ENCODE measurements around the gene ZNF358. TPM values are rescaled to one million over a fixed set of nuclear protein-coding genes. Genes with fewer than 3 reads are reported as not detected.

Gene ZNF358
- total RNA-seq, 4 donors from 2014 or later = 31.9 to 49.8 (median 36.6) TPM

DNA sequence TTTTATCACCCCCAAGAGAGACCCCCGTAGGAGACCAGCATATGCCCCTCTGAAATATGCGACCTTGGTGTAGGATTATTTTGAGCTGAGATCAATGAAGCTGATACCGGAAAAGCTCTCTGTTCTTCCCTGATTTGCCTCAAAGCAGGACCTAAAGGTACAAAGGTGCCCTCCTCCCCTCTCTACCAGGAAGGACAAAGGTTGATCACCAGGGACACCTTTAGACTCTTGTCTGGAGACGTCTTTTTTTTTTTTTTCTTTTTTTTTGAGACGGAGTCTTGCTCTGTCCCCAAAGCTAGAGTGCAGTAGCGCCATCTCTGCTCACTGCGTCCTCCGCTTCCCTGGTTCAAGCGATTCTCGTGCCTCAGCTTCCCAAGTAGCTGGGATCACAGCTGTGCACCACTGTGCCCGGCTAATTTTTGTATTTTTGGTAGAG, 26.3 kb upstream of the ZNF358 start:
- TF ChIP-seq, protein P1, sequence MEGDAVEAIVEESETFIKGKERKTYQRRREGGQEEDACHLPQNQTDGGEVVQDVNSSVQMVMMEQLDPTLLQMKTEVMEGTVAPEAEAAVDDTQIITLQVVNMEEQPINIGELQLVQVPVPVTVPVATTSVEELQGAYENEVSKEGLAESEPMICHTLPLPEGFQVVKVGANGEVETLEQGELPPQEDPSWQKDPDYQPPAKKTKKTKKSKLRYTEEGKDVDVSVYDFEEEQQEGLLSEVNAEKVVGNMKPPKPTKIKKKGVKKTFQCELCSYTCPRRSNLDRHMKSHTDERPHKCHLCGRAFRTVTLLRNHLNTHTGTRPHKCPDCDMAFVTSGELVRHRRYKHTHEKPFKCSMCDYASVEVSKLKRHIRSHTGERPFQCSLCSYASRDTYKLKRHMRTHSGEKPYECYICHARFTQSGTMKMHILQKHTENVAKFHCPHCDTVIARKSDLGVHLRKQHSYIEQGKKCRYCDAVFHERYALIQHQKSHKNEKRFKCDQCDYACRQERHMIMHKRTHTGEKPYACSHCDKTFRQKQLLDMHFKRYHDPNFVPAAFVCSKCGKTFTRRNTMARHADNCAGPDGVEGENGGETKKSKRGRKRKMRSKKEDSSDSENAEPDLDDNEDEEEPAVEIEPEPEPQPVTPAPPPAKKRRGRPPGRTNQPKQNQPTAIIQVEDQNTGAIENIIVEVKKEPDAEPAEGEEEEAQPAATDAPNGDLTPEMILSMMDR (IDR thresholded peaks at IDR 0.05) = no peak
- ATAC-seq (ENCODE audit: low FRiP score) = no peak
- DNase-seq (ENCODE audit: low spot score) = no peak

DNA sequence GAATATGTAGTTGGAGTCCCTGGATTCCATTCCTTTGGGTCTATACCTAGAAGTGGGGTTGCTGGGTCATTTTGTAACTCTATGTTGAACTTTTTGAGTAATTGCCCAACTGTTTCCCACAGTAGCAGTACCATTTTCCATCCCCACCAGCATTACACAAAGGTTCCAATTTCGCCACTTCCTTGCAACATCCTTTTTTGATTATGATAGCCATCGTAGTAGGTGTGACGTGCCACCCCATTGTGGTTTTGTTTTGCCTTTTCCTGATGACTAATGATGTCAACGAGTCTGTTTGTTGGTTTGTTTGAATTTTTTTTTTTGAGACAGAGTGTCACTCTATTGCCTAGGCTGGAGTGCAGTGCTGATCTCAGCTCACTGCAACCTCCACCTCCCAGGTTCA, 23.8 kb upstream of the ZNF358 start:
- ATAC-seq (ENCODE audit: low FRiP score) = no peak
- TF ChIP-seq, protein P1 (IDR thresholded peaks at IDR 0.05) = no peak

DNA sequence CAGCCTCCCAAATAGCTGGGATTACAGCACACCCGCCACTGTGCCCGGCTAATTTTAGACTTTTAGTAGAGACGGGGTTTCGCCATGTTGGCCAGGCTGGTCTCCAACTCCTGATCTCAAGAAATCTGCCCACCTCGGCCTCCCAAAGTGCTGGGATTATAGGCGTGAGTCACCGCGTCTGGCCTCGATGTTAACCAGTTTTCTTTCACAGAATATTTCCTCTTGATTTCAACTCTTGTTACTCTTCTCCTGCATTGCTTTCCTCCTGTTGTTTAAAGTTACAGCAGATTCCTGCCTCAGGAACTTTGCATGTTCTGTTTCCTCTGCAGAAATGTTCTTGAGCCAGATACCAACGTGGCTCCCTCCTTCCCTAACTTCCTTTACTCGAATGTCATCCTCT, 23.3 kb upstream of the ZNF358 start:
- no peak for DNase-seq (ENCODE audit: low spot score)
- no peak for ATAC-seq (ENCODE audit: low FRiP score)
- TF ChIP-seq, protein P1 (IDR thresholded peaks at IDR 0.05) = no peak

More for the DNA sequence above, 23.8 kb upstream of the ZNF358 start:
- no peak for DNase-seq (ENCODE audit: low spot score)

DNA sequence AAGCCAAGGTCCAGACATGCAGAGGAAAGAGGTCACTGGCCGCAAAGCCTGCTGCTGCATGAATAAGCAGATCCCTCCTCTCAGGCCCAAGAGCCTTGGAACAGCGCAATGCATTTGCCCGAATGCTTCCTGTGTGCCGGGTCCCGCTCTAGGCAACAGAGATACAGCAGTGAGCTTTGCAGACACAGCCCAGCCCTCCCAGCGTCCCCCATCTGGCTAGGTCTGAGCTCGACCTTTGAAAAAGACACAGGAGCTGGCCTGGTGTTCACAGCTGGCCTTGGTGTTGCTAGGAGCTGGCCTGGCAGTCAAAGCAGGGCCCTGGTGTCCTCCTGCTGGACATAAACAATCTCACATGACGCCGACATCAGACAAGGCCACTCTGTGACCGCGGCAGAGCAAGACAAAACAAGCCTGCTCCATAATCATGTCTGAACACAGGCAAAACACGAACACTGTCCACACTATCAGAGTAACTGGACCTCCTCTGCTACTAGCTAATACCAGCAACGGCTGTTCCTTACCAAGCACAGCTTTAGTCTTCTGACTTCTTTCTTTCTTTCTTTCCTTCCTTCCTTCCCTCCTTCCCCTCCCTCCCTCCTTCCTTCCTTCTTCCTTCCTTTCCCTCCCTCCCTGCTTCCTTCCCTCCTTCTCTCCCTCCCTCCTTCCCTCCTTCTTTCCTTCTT, 21.3 kb upstream of the ZNF358 start:
- DNase-seq (ENCODE audit: low spot score) (no peak), ATAC-seq (ENCODE audit: low FRiP score) (no peak)
- TF ChIP-seq, protein P1 (IDR thresholded peaks at IDR 0.05) = no peak

DNA sequence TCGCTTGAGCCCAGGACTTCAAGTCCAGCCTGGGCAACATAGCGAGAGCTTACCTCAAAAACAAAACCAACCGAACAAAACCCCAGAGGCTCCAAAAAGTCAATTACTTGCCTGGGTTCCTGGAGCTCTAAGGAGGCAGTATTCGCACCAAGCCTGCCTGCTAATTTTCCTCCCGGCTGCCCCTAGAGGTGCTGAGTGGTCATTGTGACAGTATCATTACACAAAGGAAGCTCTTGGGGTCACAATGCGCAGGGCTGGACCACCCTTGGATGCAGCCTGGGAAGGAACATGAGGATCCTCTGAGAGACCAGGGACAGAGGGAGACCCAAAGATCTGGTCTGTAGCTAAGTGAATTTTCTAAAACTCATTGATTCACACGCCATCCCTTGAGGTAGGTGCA, 18.6 kb upstream of the ZNF358 start:
- ATAC-seq (ENCODE audit: low FRiP score) = no peak
- no peak for DNase-seq (ENCODE audit: low spot score)
- TF ChIP-seq, protein P1 (IDR thresholded peaks at IDR 0.05) = no peak

DNA sequence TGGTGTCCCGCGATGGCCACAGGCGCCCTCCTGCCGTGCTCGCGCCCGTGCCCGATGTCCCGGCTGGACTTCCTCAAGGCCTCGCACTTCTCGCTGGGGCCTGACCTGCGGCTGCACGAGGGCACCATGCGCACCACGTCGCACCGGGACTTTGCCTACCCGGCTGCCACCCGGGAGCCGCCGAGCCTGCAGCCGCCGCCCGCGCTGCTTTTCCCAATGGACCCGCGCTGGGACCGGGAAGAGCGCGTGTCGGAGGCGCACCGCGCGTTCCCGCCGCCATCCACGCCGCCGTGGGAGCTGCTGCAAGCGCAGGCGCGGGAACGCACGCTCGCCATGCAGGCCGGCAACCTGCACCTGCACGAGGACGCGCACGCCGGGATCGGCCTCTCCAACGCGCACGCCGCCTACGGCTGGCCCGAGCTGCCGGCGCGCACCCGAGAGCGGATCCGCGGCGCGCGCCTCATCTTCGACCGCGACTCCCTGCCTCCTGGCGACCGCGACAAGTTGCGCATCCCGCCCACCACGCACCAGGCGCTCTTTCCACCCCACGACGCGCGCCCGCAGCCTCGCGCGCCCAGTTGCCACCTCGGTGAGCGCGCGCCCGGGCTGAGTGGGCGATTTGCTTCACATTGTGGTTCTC, 15.0 kb upstream of the ZNF358 start:
- ATAC-seq (ENCODE audit: low FRiP score) (no peak), DNase-seq (ENCODE audit: low spot score) (no peak)
- TF ChIP-seq, protein P1 (IDR thresholded peaks at IDR 0.05) = no peak

DNA sequence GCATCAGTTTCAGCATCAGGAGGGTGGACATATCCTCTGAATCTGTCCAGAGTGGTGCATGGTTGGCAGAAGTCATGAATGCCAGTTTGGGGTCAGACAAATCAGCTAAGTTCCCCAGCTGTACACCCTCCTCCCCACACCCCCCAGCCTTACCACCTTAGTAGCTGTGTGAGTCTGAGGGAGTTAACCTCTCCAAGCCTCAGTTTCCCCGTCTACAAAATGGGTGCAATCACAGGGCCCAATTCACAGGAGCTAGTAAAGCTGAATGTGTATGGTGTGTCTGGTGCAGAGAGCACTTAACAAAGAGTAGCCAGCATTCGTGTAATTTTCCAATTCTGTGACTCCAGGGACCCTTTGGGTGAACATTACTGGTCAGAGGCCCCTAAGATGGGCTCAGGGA, 13.4 kb upstream of the ZNF358 start:
- DNase-seq (ENCODE audit: low spot score) (no peak), ATAC-seq (ENCODE audit: low FRiP score) (no peak)
- TF ChIP-seq, protein P1 (IDR thresholded peaks at IDR 0.05) = no peak
